HG02678 (cell line): Measurements from ENCODE around the gene PIP5KL1.

Source experiments
- ATAC-seq: cut with Tn5 transposase; IDR thresholded peaks from one replicate; pipeline ENCODE4 v1.9.1; 2021; ENCODE audit warnings: mild to moderate bottlenecking, moderate library complexity; ENCODE audit not compliant: unreplicated experiment

The PIP5KL1 gene

GRCh38 chr9:127875306-127875966, 55.1 kb downstream of the PIP5KL1 start:
- ATAC-seq, result no peak

- no peak for ATAC-seq
These were observed 56.0 kb downstream of the PIP5KL1 start for GRCh38 chr9:127874301-127875221.

- no peak for ATAC-seq
These were observed 56.7 kb downstream of the PIP5KL1 start for GRCh38 chr9:127873886-127874285.

GRCh38 chr9:127873223-127873691, 57.3 kb downstream of the PIP5KL1 start:
- ATAC-seq, result no peak

GRCh38 chr9:127872369-127873222, 58.0 kb downstream of the PIP5KL1 start:
- no peak for ATAC-seq

GRCh38 chr9:127871531-127871930, 59.0 kb downstream of the PIP5KL1 start:
- ATAC-seq, result no peak

GRCh38 chr9:127870887-127871286, 59.7 kb downstream of the PIP5KL1 start:
- no peak for ATAC-seq
